ENCODE data around the gene MSI2. TPM values are rescaled to one million over a fixed set of nuclear protein-coding genes. Genes with fewer than 3 reads are reported as not detected.

The MSI2 gene
- 10 to 100 TPM; 13.4 to 89.1 (median 71.1) TPM for total RNA-seq

DNA sequence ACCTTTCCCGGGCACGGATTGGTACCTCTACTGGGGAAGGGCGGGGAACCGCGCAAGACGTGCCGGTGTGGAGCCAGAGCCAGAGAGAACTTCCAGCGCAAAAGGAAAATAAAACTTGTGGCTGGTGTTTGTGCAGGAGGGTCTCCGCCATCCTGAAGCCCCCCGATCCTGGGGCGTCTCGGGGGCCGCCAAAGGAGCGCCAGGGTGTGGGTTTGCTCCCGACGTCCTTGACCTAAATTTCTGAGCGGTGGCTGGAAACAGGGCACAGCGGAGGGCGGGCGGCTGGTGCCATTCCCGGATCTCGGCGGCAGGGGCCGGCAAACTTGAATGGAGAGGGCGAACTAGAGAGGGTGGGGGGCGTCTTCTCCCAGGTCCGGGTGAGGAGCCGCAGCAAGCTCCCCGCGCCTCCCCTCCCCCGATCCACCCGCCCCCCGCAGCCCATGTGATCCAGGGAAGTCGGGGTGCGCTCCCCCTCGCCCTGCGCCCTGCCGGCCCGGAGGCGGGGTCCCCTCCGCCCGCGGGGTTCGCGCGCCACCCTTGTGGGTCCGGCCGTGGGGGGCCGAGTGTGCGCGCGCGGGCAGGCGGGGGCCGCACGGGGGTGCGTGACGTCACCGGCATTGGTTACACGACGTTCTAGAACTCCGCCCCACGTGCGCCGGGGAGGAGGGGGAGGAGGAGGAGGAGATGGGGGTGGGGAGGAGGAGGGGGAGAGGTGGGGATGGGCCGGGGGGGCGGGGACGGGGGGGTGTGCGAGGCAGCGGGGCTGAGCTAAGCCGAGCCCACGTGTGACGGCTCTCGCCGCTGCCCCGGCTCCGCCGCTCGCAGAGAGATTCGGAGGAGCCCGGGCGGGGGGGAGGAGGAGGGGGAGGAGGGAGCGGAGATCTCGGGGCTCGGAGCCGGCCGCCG, at the start of gene MSI2:
Gene MSI2, plus strand, starts transcription at position 748 of the 906 bp plus-strand sequence. CDS start 220 bp downstream, outside the sequence.
- intact Hi-C loops (cut with DNase I; ENCODE audit: low total_unique reads) = loop anchor here (5.0 kb wide), 1 partner anchor 1046 kb away; no protein-coding TSS in a partner anchor
- H3K36me3 ChIP-seq = no peaks in the 10 kb centered on the region
- peaks cover 4 to 5% of the 10 kb centered on the region in 2 donors for H3K4me1 ChIP-seq
- peak within 1 kb of the TSS; percentile 98 to 99 for H3K27ac ChIP-seq
- peak within 1 kb of the TSS; percentile 87 to 95 (median 92) for H3K4me3 ChIP-seq
- no peaks in the 10 kb centered on the region for H3K9me3 ChIP-seq
- no peaks in the 10 kb centered on the region for H3K27me3 ChIP-seq
- DNase-seq (ENCODE audit: low spot score in 2 of 2) = peak; percentile 87 to 93
- TF ChIP-seq POLR2A (IDR thresholded peaks at IDR 0.05) = no peak
- peak in 2 of 3 donors; percentile 24 to 54 for TF ChIP-seq POLR2AphosphoS5 (IDR thresholded peaks at IDR 0.05)

DNA sequence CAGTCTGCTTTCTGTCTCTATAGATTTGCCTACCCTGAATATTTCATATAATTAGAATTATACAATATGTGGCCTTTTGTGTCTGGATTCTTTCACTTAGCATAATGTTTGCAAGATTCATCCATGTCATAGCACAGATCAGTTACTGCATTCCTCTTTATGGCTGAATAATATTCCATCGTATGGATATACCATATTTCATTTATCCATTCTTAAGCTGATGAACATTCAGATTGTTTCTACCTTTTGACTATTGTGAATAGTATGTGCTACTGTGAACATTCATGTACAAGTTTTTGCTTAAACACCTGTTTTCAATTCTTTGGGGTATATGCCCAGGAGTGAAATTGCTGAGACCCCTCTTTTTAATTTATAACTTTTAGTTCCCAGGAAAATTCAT, 49.4 kb upstream of the MSI2 start:
- DNase-seq (ENCODE audit: low spot score in 2 of 2) = no peak
- TF ChIP-seq, protein P1, sequence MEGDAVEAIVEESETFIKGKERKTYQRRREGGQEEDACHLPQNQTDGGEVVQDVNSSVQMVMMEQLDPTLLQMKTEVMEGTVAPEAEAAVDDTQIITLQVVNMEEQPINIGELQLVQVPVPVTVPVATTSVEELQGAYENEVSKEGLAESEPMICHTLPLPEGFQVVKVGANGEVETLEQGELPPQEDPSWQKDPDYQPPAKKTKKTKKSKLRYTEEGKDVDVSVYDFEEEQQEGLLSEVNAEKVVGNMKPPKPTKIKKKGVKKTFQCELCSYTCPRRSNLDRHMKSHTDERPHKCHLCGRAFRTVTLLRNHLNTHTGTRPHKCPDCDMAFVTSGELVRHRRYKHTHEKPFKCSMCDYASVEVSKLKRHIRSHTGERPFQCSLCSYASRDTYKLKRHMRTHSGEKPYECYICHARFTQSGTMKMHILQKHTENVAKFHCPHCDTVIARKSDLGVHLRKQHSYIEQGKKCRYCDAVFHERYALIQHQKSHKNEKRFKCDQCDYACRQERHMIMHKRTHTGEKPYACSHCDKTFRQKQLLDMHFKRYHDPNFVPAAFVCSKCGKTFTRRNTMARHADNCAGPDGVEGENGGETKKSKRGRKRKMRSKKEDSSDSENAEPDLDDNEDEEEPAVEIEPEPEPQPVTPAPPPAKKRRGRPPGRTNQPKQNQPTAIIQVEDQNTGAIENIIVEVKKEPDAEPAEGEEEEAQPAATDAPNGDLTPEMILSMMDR (IDR thresholded peaks at IDR 0.05) = no peak
- TF ChIP-seq POLR2AphosphoS5 (IDR thresholded peaks at IDR 0.05) = no peak
- TF ChIP-seq POLR2A (IDR thresholded peaks at IDR 0.05) = no peak
- peaks cover 0 to 3% of the 10 kb centered on the region in 2 donors for H3K9me3 ChIP-seq
- no peaks in the 10 kb centered on the region for H3K36me3 ChIP-seq
- no peaks in the 10 kb centered on the region for H3K4me1 ChIP-seq
- no peak overlapping the region for H3K27ac ChIP-seq
- intact Hi-C loops (cut with DNase I; ENCODE audit: low total_unique reads) = no loop called here
- no peaks in the 10 kb centered on the region for H3K27me3 ChIP-seq
- no peak overlapping the region for H3K4me3 ChIP-seq

DNA sequence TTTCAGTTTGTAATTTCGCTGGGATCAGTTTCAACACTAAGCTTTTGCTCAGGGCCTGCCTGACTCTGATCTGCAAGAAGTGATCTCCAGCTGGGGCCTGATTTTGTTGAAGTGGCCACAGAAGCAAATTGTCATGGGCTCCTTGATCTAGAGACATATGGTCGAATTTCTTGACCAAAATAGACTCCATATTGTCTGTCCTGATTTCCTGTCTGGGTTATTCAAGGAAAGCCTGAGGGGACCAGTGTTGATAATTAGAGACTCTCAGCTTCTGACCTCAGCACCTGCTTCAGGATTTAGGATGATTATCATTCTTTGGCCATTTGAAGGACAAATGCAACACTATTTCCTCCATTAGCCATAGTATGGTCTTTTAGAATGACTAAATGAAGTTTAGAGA, 48.9 kb upstream of the MSI2 start:
- DNase-seq (ENCODE audit: low spot score in 2 of 2) = no peak
- no peak overlapping the region for H3K27ac ChIP-seq
- H3K27me3 ChIP-seq = no peaks in the 10 kb centered on the region
- intact Hi-C loops (cut with DNase I; ENCODE audit: low total_unique reads) = no loop called here
- H3K4me3 ChIP-seq = no peak overlapping the region
- TF ChIP-seq POLR2AphosphoS5 (IDR thresholded peaks at IDR 0.05) (no peak), POLR2A (IDR thresholded peaks at IDR 0.05) (no peak)
- TF ChIP-seq, protein P1 (IDR thresholded peaks at IDR 0.05) = no peak
- no peaks in the 10 kb centered on the region for H3K36me3 ChIP-seq
- peaks cover 0 to 3% of the 10 kb centered on the region in 2 donors for H3K9me3 ChIP-seq
- no peaks in the 10 kb centered on the region for H3K4me1 ChIP-seq

DNA sequence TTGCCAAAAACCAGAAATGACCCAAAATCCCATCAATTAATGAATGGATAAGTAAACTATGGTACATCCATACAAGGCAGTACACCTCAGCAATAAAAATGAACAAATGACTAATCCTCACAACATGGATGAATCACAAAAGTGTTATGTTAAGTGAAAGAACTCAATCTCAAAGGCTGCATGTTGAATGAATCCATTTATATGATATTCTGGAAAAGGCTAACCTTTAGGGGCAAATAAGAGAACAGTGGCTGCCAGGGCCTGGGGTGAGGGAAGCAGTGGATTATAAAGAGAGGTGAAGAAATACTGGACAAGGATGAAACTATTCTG, 46.1 kb upstream of the MSI2 start:
- no peak for DNase-seq (ENCODE audit: low spot score in 2 of 2)
- no peak overlapping the region for H3K4me3 ChIP-seq
- no peaks in the 10 kb centered on the region for H3K36me3 ChIP-seq
- H3K27me3 ChIP-seq = no peaks in the 10 kb centered on the region
- H3K9me3 ChIP-seq = peaks cover 0 to 3% of the 10 kb centered on the region in 2 donors
- H3K27ac ChIP-seq = no peak overlapping the region
- intact Hi-C loops (cut with DNase I; ENCODE audit: low total_unique reads) = loop anchor here (5.0 kb wide), 1 partner anchor 1167 kb away; no protein-coding TSS in a partner anchor
- TF ChIP-seq, protein P1 (IDR thresholded peaks at IDR 0.05) = no peak
- TF ChIP-seq POLR2AphosphoS5 (IDR thresholded peaks at IDR 0.05) = no peak
- no peak for TF ChIP-seq POLR2A (IDR thresholded peaks at IDR 0.05)
- no peaks in the 10 kb centered on the region for H3K4me1 ChIP-seq

DNA sequence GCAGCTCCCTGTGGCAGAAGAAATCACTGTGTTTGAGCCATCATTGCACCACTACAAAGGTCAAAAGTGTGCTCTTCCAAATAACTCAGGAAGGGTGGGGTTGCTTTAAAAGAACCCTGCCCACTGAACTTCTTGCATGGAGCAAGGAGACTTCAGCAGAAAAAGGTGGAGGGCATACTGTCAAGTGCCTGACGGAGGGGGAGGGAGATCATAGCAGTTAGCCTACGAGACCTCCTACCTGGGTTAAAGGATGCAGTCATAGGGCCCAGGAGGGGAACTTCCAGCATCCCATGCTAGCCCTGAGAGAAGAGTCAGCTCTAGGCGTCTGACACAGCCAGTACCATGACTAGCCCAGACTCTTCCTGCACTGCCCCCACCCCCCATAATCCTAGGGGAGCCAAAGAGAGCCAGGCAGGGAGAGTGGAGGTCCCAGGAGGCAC, 45.3 kb upstream of the MSI2 start:
- no peak overlapping the region for H3K27ac ChIP-seq

DNA sequence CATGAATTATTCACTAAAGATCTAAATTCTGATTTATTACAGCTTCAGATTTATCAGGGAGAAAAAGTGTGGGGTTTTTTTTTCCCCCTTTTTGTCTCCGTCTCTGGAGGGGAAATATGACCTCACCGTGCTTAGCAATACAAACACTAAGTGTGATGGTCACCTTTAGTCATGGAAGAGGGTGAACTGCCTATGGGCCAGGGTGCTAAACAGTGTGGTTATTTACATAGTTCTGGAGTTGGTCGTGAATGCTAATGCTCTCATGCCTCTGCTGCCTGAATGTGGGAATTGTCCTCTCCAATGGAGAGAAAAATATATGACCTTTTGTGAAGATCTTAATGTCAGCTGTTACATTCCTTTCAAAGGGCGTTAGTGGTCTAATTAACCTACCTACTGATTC, 44.8 kb upstream of the MSI2 start:
- intact Hi-C loops (cut with DNase I; ENCODE audit: low total_unique reads) = loop anchor here (5.0 kb wide), 1 partner anchor 1166 kb away; no protein-coding TSS in a partner anchor
- no peaks in the 10 kb centered on the region for H3K4me1 ChIP-seq
- H3K9me3 ChIP-seq = peaks cover 0 to 3% of the 10 kb centered on the region in 2 donors
- no peak overlapping the region for H3K4me3 ChIP-seq
- DNase-seq (ENCODE audit: low spot score in 2 of 2) = no peak
- TF ChIP-seq POLR2A (IDR thresholded peaks at IDR 0.05) (no peak), POLR2AphosphoS5 (IDR thresholded peaks at IDR 0.05) (no peak)
- TF ChIP-seq, protein P1 (IDR thresholded peaks at IDR 0.05) = no peak
- no peak overlapping the region for H3K27ac ChIP-seq
- H3K36me3 ChIP-seq = no peaks in the 10 kb centered on the region
- H3K27me3 ChIP-seq = no peaks in the 10 kb centered on the region

More for the DNA sequence above, 45.3 kb upstream of the MSI2 start:
- Histone ChIP-seq H3K27me3 (no peaks in the 10 kb centered on the region), H3K36me3 (no peaks in the 10 kb centered on the region), H3K4me1 (no peaks in the 10 kb centered on the region), H3K9me3 (peaks cover 0 to 3% of the 10 kb centered on the region in 2 donors), H3K4me3 (no peak overlapping the region)
- DNase-seq (ENCODE audit: low spot score in 2 of 2) = no peak
- intact Hi-C loops (cut with DNase I; ENCODE audit: low total_unique reads) = loop anchor here (5.0 kb wide), 1 partner anchor 1166 kb away; no protein-coding TSS in a partner anchor
- no peak for TF ChIP-seq POLR2AphosphoS5 (IDR thresholded peaks at IDR 0.05)
